NB4 (cell line): ENCODE results near the gene MEFV.
"Not testable (repeated sequence)": the region's sequence is repeated elsewhere in the genome, so short reads cannot be mapped to it uniquely, and the experiment has no call there.

Experiments used
- DNase-seq: peaks from one replicate; pipeline ENCODE4 v3.0.0; 2010; ENCODE audit warnings: low read depth
- H3K4me3 ChIP-seq: one replicate; pipeline ENCODE4 v1.5.1; 2011; ENCODE audit warnings: mild to moderate bottlenecking, low read depth, low read length, moderate library complexity
- CTCF ChIP-seq: IDR thresholded peaks from one replicate; pipeline ENCODE4 v1.5.1; 2012; ENCODE audit warnings: low read depth, low read length
- MAX ChIP-seq: IDR thresholded peaks from 2 replicates; pipeline ENCODE4 v1.6.1; 2011; ENCODE audit warnings: low read depth, low read length
- MYC ChIP-seq: IDR thresholded peaks from 2 replicates; pipeline ENCODE4 v1.6.1; 2011; ENCODE audit warnings: low read depth, low read length
- POLR2A ChIP-seq: IDR thresholded peaks from 2 replicates; pipeline ENCODE4 v1.6.1; 2011; ENCODE audit warnings: mild to moderate bottlenecking; ENCODE audit not compliant: insufficient read length; ENCODE audit errors: extremely low read depth

The MEFV gene

GRCh38 chr16:3274490-3274889, 18.1 kb upstream of the MEFV start:
- peak; percentile 44 for DNase-seq
- no peak overlapping the region for H3K4me3 ChIP-seq
- TF ChIP-seq CTCF: no peak

DNA sequence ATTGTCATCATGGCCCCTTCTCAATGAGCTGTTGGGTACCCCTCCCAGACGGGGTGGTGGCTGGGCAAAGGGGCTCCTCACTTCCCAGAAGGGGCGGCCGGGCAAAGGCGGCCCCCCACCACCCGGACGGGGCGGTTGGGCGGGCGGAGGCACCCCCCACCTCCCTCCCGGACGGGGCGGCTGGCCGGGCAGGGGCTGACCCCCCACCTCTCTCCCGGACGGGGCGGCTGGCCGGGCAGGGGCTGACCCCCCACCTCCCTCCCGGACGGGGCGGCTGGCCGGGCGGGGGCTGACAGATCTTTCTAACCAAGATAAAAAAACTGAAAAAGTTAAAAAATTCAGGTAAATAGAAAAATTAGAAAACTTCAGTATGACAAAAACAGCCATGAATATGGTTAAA, 14.8 kb upstream of the MEFV start:
- not testable (repeated sequence) for DNase-seq, H3K4me3 ChIP-seq

GRCh38 chr16:3270718-3271117, 14.3 kb upstream of the MEFV start:
- DNase-seq, H3K4me3 ChIP-seq: not testable (repeated sequence)

- TF ChIP-seq POLR2A (no peak), CTCF (no peak), MYC (no peak), MAX (no peak)
- DNase-seq: no peak
- H3K4me3 ChIP-seq: no peak overlapping the region
These were observed 11.9 kb upstream of the MEFV start for GRCh38 chr16:3268294-3268693.

DNA sequence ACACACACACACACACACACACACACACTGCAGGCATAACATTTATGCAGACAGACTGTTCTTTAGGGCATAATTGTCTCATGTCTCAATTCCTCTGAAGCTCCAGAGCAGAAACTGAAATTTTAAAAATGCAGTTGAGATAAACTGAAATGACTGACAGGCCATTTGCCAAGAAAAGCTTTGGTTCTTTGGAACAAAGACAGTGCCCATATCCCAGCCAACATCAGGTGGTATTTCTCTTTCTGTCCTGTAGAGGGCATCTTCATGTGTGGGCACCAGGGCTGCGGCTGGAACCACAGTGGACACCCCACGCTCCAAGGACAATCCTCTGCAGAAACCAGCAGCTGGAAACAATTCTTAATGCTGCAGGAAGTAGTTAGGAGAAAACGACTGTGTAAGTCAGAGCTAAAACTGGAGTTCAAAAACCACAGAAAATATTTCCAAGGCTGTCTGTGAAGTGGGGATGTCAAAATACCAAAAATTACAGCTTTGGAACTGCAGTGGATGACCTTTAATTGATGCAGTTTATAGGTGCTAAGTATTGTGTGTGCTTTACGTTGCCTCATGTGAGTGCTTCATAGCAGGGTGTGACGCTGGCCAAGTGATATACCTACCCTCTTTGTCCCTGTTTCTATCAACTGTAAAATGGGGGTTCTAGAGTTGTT, 10.6 kb upstream of the MEFV start:
- no peak overlapping the region for H3K4me3 ChIP-seq
- peak; percentile 77 for DNase-seq
- peak; percentile 69 for TF ChIP-seq CTCF
- TF ChIP-seq POLR2A: no peak
- peak; percentile 45; the same call in 1 of the 2 replicates for TF ChIP-seq MAX
- peak; percentile 31 for TF ChIP-seq MYC

DNA sequence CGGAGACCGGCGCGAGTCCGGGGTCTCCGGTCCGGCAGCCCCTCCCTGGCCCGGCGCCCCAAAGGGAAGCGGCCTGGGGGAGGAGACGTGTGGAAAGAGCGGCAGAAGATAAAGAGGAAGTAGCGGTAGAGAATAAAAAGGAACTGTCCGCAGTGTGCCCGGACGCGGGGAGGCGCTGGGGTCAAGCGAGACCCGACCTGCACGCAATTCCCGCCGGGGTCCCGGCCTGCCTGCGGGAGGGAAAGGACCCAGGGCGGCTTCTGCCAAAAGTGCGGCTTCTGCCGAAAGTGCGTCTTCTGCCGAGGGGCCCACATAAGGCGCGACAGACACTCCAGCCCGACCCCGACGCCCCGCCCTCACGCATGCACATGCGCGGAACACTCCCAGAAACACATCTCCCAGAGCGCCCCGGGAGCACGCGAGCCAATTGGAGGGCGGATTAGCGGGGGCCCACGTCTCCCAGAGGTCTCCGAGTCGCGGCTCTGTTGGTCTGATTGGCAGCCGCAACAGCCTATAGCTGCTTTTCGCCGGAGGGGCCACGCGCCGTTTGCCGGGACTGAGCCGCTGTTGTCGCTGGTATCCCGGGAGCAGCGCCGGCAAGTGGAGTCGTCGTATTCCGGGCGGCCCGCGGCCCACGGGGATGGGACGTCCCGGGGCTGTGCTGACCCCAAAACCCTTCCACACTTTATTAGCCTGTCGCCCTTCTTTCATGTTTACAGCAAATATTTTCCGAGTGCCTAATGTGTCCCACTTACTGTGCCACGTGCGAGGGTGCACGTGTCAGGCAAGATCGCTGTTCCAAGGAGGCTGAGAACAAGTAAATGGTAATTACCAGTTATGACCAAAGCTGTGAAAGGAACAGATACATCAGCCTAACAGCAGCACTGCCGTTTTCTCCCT, 8.0 kb upstream of the MEFV start:
- TF ChIP-seq CTCF (no peak), MYC (peak; percentile 98), POLR2A (peak; percentile 63), MAX (peak; percentile 99)
- H3K4me3 ChIP-seq: peak overlapping the region; percentile 83
- peak; percentile 99 for DNase-seq

DNA sequence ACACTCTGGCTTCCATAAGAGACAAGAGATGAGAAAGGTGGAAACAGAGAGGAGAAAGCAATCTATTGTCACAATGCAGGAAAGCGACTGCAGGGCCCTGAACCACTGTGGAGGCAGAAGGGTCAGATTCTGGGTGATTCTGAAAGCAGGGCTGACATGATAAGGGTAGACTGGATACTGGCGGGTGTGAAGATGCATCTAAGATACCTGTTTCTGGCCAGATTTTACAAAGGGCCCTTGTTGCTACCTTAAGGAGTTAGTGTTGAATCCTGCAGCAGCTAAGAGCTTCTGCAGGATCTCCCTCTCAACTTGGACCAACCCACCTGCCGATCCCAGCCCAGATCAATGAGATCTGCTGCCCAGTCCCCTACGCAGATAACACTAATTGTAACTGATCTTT, 6.1 kb upstream of the MEFV start:
- no peak for DNase-seq
- TF ChIP-seq CTCF: no peak
- TF ChIP-seq MYC: no peak
- TF ChIP-seq POLR2A: no peak
- no peak for TF ChIP-seq MAX
- no peak overlapping the region for H3K4me3 ChIP-seq
